Measurements from ENCODE around the gene LANCL1.

Gene LANCL1

GRCh38 chr2:210480764-210481163 lies 4.2 kb upstream of the LANCL1 start:
- no peak for TF ChIP-seq CTCF (IDR thresholded peaks at IDR 0.05; ENCODE audit: low read depth, low read length, missing control alignments)
- H3K4me3 ChIP-seq (replicated peaks; ENCODE audit: low read depth, low read length), result no peak overlapping the region

GRCh38 chr2:210480079-210480478 lies 3.5 kb upstream of the LANCL1 start:
- DNase-seq (ENCODE audit: extremely low read depth, low read depth), result no peak
- TF ChIP-seq CTCF (IDR thresholded peaks at IDR 0.05; ENCODE audit: low read depth, low read length, missing control alignments), result no peak
- H3K4me3 ChIP-seq (replicated peaks; ENCODE audit: low read depth, low read length), result no peak overlapping the region

More at GRCh38 chr2:210480764-210481163, 4.2 kb upstream of the LANCL1 start:
- DNase-seq (ENCODE audit: extremely low read depth, low read depth), result no peak

GRCh38 chr2:210478661-210479060 lies 2.1 kb upstream of the LANCL1 start:
- DNase-seq (ENCODE audit: extremely low read depth, low read depth), result no peak
- TF ChIP-seq CTCF (IDR thresholded peaks at IDR 0.05; ENCODE audit: low read depth, low read length, missing control alignments), result no peak
- no peak overlapping the region for H3K4me3 ChIP-seq (replicated peaks; ENCODE audit: low read depth, low read length)

- H3K4me3 ChIP-seq (replicated peaks; ENCODE audit: low read depth, low read length), result peak overlapping the region; percentile 64
Measured at GRCh38 chr2:210477496-210477895, 937 bp upstream of the LANCL1 start.

GRCh38 chr2:210475706-210476105 lies 853 bp downstream of the LANCL1 start:
- DNase-seq (ENCODE audit: extremely low read depth, low read depth), result no peak
- H3K4me3 ChIP-seq (replicated peaks; ENCODE audit: low read depth, low read length), result peak overlapping the region; percentile 64
- no peak for TF ChIP-seq CTCF (IDR thresholded peaks at IDR 0.05; ENCODE audit: low read depth, low read length, missing control alignments)

More at GRCh38 chr2:210477496-210477895, 937 bp upstream of the LANCL1 start:
- peak; percentile 21 for DNase-seq (ENCODE audit: extremely low read depth, low read depth)
- TF ChIP-seq CTCF (IDR thresholded peaks at IDR 0.05; ENCODE audit: low read depth, low read length, missing control alignments), result no peak

GRCh38 chr2:210474776-210475175 lies 1.8 kb downstream of the LANCL1 start:
- TF ChIP-seq CTCF (IDR thresholded peaks at IDR 0.05; ENCODE audit: low read depth, low read length, missing control alignments), result no peak
- DNase-seq (ENCODE audit: extremely low read depth, low read depth), result no peak
- H3K4me3 ChIP-seq (replicated peaks; ENCODE audit: low read depth, low read length), result no peak overlapping the region

- TF ChIP-seq CTCF (IDR thresholded peaks at IDR 0.05; ENCODE audit: low read depth, low read length, missing control alignments), result no peak
- no peak for DNase-seq (ENCODE audit: extremely low read depth, low read depth)
- H3K4me3 ChIP-seq (replicated peaks; ENCODE audit: low read depth, low read length), result no peak overlapping the region
Measured at GRCh38 chr2:210461401-210461800, 15.2 kb downstream of the LANCL1 start.
